ENCODE results near the gene SLC35C1. TPM values are rescaled to one million over a fixed set of nuclear protein-coding genes. Genes with fewer than 3 reads are reported as not detected.

The SLC35C1 gene
- total and polyA plus RNA-seq, 9 of the 15 experiments (the other 6 are each of a cell fraction or from before 2014, with no cell fraction given) = 0.65 to 13.1 (median 2.4) TPM

GRCh38 chr11:45834298-45834756 lies 29.4 kb downstream of the SLC35C1 start (continued):
- TF ChIP-seq ETV1 (tag; conservative IDR thresholded peaks at IDR 0.05; ENCODE audit: low read depth) (peak; percentile 48; the same call in 1 of the 2 replicates), RCOR1 (IDR thresholded peaks at IDR 0.05; ENCODE audit: borderline replicate concordance in 1 of 2, low read depth in 2 of 2, low read length in 2 of 2) (peak in 1 of 2 experiments; percentile 92; a peak in 2 of 4 replicates), MEIS2 (IDR thresholded peaks at IDR 0.05; ENCODE audit: partially characterized antibody) (no peak), TBL1XR1 (IDR thresholded peaks at IDR 0.05; ENCODE audit: low read length in 2 of 2) (no peak), HMG20A (CRISPR knock-in tag; conservative IDR thresholded peaks at IDR 0.05) (no peak), ZNF133 (CRISPR knock-in tag; IDR thresholded peaks at IDR 0.05) (no peak), DACH1 (IDR thresholded peaks at IDR 0.05; ENCODE audit: partially characterized antibody) (peak; percentile 76), BRD9 (IDR thresholded peaks at IDR 0.05; ENCODE audit: low read depth, partially characterized antibody) (no peak), HINFP (tag; conservative IDR thresholded peaks at IDR 0.05; ENCODE audit: low read depth) (no peak), CHD2 (IDR thresholded peaks at IDR 0.05; ENCODE audit: low read depth, low read length) (no peak), SRF (CRISPR knock-in tag; IDR thresholded peaks at IDR 0.05) (no peak), SRSF3 (IDR thresholded peaks at IDR 0.05; ENCODE audit: insufficient read depth, low read length) (no peak), ZNF639 (CRISPR knock-in tag; conservative IDR thresholded peaks at IDR 0.05 in 1 of 2, IDR thresholded peaks at IDR 0.05 in 1 of 2) (no peak), PTRF (tag; IDR thresholded peaks at IDR 0.05) (no peak), CREB3 (tag; conservative IDR thresholded peaks at IDR 0.05; ENCODE audit: low read depth) (no peak), WHSC1 (IDR thresholded peaks at IDR 0.05; ENCODE audit: low read length) (no peak), CHCHD3 (CRISPR knock-in tag; IDR thresholded peaks at IDR 0.05) (no peak), PTBP1 (IDR thresholded peaks at IDR 0.05; ENCODE audit: low read depth, low read length) (no peak)
- TF ChIP-seq, protein P1, sequence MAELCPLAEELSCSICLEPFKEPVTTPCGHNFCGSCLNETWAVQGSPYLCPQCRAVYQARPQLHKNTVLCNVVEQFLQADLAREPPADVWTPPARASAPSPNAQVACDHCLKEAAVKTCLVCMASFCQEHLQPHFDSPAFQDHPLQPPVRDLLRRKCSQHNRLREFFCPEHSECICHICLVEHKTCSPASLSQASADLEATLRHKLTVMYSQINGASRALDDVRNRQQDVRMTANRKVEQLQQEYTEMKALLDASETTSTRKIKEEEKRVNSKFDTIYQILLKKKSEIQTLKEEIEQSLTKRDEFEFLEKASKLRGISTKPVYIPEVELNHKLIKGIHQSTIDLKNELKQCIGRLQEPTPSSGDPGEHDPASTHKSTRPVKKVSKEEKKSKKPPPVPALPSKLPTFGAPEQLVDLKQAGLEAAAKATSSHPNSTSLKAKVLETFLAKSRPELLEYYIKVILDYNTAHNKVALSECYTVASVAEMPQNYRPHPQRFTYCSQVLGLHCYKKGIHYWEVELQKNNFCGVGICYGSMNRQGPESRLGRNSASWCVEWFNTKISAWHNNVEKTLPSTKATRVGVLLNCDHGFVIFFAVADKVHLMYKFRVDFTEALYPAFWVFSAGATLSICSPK (IDR thresholded peaks at IDR 0.05; ENCODE audit: borderline replicate concordance) = no peak
- TF ChIP-seq, protein P2, sequence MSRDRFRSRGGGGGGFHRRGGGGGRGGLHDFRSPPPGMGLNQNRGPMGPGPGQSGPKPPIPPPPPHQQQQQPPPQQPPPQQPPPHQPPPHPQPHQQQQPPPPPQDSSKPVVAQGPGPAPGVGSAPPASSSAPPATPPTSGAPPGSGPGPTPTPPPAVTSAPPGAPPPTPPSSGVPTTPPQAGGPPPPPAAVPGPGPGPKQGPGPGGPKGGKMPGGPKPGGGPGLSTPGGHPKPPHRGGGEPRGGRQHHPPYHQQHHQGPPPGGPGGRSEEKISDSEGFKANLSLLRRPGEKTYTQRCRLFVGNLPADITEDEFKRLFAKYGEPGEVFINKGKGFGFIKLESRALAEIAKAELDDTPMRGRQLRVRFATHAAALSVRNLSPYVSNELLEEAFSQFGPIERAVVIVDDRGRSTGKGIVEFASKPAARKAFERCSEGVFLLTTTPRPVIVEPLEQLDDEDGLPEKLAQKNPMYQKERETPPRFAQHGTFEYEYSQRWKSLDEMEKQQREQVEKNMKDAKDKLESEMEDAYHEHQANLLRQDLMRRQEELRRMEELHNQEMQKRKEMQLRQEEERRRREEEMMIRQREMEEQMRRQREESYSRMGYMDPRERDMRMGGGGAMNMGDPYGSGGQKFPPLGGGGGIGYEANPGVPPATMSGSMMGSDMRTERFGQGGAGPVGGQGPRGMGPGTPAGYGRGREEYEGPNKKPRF (IDR thresholded peaks at IDR 0.05; ENCODE audit: low read depth, low read length) = no peak

Data from K562 (cell line).